ENCODE results near the gene SLC24A3. TPM values are rescaled to one million over a fixed set of nuclear protein-coding genes. Genes with fewer than 3 reads are reported as not detected.

SLC24A3 gene
- total RNA-seq, 1 donor from 2014 or later, result 0.08 TPM

- TF ChIP-seq, protein P1, sequence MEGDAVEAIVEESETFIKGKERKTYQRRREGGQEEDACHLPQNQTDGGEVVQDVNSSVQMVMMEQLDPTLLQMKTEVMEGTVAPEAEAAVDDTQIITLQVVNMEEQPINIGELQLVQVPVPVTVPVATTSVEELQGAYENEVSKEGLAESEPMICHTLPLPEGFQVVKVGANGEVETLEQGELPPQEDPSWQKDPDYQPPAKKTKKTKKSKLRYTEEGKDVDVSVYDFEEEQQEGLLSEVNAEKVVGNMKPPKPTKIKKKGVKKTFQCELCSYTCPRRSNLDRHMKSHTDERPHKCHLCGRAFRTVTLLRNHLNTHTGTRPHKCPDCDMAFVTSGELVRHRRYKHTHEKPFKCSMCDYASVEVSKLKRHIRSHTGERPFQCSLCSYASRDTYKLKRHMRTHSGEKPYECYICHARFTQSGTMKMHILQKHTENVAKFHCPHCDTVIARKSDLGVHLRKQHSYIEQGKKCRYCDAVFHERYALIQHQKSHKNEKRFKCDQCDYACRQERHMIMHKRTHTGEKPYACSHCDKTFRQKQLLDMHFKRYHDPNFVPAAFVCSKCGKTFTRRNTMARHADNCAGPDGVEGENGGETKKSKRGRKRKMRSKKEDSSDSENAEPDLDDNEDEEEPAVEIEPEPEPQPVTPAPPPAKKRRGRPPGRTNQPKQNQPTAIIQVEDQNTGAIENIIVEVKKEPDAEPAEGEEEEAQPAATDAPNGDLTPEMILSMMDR (IDR thresholded peaks at IDR 0.05; ENCODE audit: insufficient read depth, low read length, poor library complexity, severe bottlenecking), result no peak
- H3K36me3 ChIP-seq (ENCODE audit: control insufficient read depth, insufficient read depth, low read length), result no peaks in the 10 kb centered on the region
- no peak overlapping the region for H3K4me3 ChIP-seq (ENCODE audit: low read depth, low read length)
- no peak for DNase-seq (ENCODE audit: low read depth)
- no peaks in the 10 kb centered on the region for H3K27me3 ChIP-seq (ENCODE audit: control insufficient read depth, insufficient read depth, low read length)
Observed at GRCh38 chr20:19768325-19768842, 555.9 kb downstream of the SLC24A3 start.

- no peaks in the 10 kb centered on the region for H3K27me3 ChIP-seq (ENCODE audit: control insufficient read depth, insufficient read depth, low read length)
- no peaks in the 10 kb centered on the region for H3K36me3 ChIP-seq (ENCODE audit: control insufficient read depth, insufficient read depth, low read length)
- no peak overlapping the region for H3K4me3 ChIP-seq (ENCODE audit: low read depth, low read length)
- DNase-seq (ENCODE audit: low read depth), result no peak
- TF ChIP-seq, protein P1 (IDR thresholded peaks at IDR 0.05; ENCODE audit: insufficient read depth, low read length, poor library complexity, severe bottlenecking), result no peak
Observed at GRCh38 chr20:19769507-19769906, 557.1 kb downstream of the SLC24A3 start.

GRCh38 chr20:19770375-19770774 is 557.9 kb downstream of the SLC24A3 start:
- Histone ChIP-seq H3K36me3 (ENCODE audit: control insufficient read depth, insufficient read depth, low read length) (no peaks in the 10 kb centered on the region), H3K4me3 (ENCODE audit: low read depth, low read length) (no peak overlapping the region), H3K27me3 (ENCODE audit: control insufficient read depth, insufficient read depth, low read length) (no peaks in the 10 kb centered on the region)
- DNase-seq (ENCODE audit: low read depth), result no peak
- TF ChIP-seq, protein P1 (IDR thresholded peaks at IDR 0.05; ENCODE audit: insufficient read depth, low read length, poor library complexity, severe bottlenecking), result no peak

DNA sequence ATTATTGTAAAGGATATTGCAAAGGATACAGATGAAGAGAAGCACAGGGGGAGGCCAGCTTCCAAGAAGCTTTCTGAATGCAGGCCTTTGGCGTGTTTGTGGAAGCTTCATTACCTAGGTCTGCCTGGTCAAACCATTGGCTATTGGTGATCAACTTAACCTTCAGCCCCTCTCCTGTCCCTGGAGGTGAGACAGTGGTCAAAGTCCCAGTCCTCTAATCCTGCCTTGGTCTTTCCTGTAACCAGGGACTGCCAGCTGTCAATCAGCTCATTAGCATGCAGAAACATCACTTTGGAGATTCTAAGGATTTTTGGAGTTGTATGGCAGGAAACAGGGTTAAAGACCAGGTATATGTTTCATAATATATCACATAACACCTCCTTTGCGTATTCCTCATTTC is 558.6 kb downstream of the SLC24A3 start:
- no peaks in the 10 kb centered on the region for H3K36me3 ChIP-seq (ENCODE audit: control insufficient read depth, insufficient read depth, low read length)
- no peaks in the 10 kb centered on the region for H3K27me3 ChIP-seq (ENCODE audit: control insufficient read depth, insufficient read depth, low read length)
- no peak overlapping the region for H3K4me3 ChIP-seq (ENCODE audit: low read depth, low read length)
- TF ChIP-seq, protein P1 (IDR thresholded peaks at IDR 0.05; ENCODE audit: insufficient read depth, low read length, poor library complexity, severe bottlenecking), result no peak
- no peak for DNase-seq (ENCODE audit: low read depth)
